Testis (tissue), 3 donors: ENCODE data around the gene ALPK3. TPM values are rescaled to one million over a fixed set of nuclear protein-coding genes. Genes with fewer than 3 reads are reported as not detected.

Source experiments
- DNase-seq: peaks from one replicate; pipeline ENCODE4 v3.0.0-alpha.2; 2019
- H3K27ac ChIP-seq, 2 donors: fragments of 200-600 bp; sonication (generic); one replicate each; pipeline ENCODE4 v1.5.1; 2019
- H3K27me3 ChIP-seq: fragments of 200-600 bp; sonication (generic); one replicate; pipeline ENCODE4 v1.5.1; 2019
- H3K36me3 ChIP-seq: fragments of 200-600 bp; sonication (generic); one replicate; pipeline ENCODE4 v1.5.1; 2017; ENCODE audit warnings: low read depth; ENCODE audit errors: missing control alignments
- H3K4me1 ChIP-seq: fragments of 200-600 bp; sonication (generic); one replicate; pipeline ENCODE4 v1.5.1; 2019
- H3K4me3 ChIP-seq, 2 donors: fragments of 200-600 bp; sonication (generic); one replicate each; pipeline ENCODE4 v1.5.1; 2017 to 2019
- H3K9me3 ChIP-seq: fragments of 200-600 bp; sonication (generic); one replicate; pipeline ENCODE4 v1.5.1; 2017
- CTCF ChIP-seq, 3 experiments: fragments of 450-650 bp in 2 of 3; fragments of 200-600 bp in 1 of 3; sonication (generic) in 1 of 3; IDR thresholded peaks; one replicate each; pipeline ENCODE4 v1.5.1; 2016 to 2019; ENCODE audit warnings: antibody characterized with exemption in 3 of 3, mild to moderate bottlenecking in 2 of 3, moderate library complexity in 1 of 3
- POLR2A ChIP-seq: fragments of 450-650 bp; IDR thresholded peaks from one replicate; pipeline ENCODE4 v1.6.1; 2017; ENCODE audit warnings: antibody characterized with exemption, mild to moderate bottlenecking, moderate library complexity
- WGBS, 2 donors: methylation state at CpG; one replicate each; pipeline ENCODE4 v1.1.5; 2018; 5-methylcytosine and 5-hydroxymethylcytosine counted together
- intact Hi-C: fragments of 100-400 bp; cut with DNase I; formaldehyde crosslinking; loops from one replicate; pipeline ENCODE4 v1.15.1; 2023; ENCODE audit warnings: low total_unique reads
- polyA plus RNA-seq: library from polyadenylated mRNA; stranded (reverse); fragments of 350-450 nt; fragmentation: Illumina TruSeq; extraction: RNeasy Lipid Tissue Mini Kit (QIAGEN cat#74804); gene quantifications from one replicate; pipeline ENCODE4 v1.2.3, GENCODE V29; 2014; ENCODE audit warnings: low read depth, low replicate concordance; ENCODE audit not compliant: insufficient read depth
- total RNA-seq, 2 donors: library from RNA; depleted of rRNA; stranded (reverse); fragments of >200 nt; gene quantifications; one replicate each; pipeline ENCODE4 v1.2.3, GENCODE V29; 2016

ALPK3 gene
- total and polyA plus RNA-seq, 3 donors from 2014 or later = 3.0 to 5.0 (median 4.1) TPM

GRCh38 chr15:84859144-84859543 is 42.0 kb downstream of the ALPK3 start:
- intact Hi-C loops = no loop called here
- no peaks in the 10 kb centered on the region for H3K27me3 ChIP-seq
- no peaks in the 10 kb centered on the region for H3K4me1 ChIP-seq
- no peak for DNase-seq
- TF ChIP-seq POLR2A = no peak
- TF ChIP-seq CTCF (IDR thresholded peaks at IDR 0.05) = no peak
- no peaks in the 10 kb centered on the region for H3K9me3 ChIP-seq
- 93 to 98% methylated on average over 8 of the region's 8 CpGs for WGBS, 2 donors
- H3K36me3 ChIP-seq = no peaks in the 10 kb centered on the region
- no peak overlapping the region for H3K4me3 ChIP-seq
- no peak overlapping the region for H3K27ac ChIP-seq

GRCh38 chr15:84859651-84860050 is 42.5 kb downstream of the ALPK3 start:
- no peaks in the 10 kb centered on the region for H3K36me3 ChIP-seq
- intact Hi-C loops = no loop called here
- no peaks in the 10 kb centered on the region for H3K27me3 ChIP-seq
- DNase-seq = no peak
- no peak overlapping the region for H3K27ac ChIP-seq
- no peaks in the 10 kb centered on the region for H3K9me3 ChIP-seq
- H3K4me1 ChIP-seq = no peaks in the 10 kb centered on the region
- H3K4me3 ChIP-seq = no peak overlapping the region
- TF ChIP-seq CTCF (IDR thresholded peaks at IDR 0.05) (no peak), POLR2A (no peak)
- WGBS, 2 donors = 88 to 96% methylated on average over 6 to 15 of the region's 15 CpGs

GRCh38 chr15:84861781-84862180 is 44.6 kb downstream of the ALPK3 start:
- Histone ChIP-seq H3K27ac (no peak overlapping the region), H3K4me1 (no peaks in the 10 kb centered on the region), H3K36me3 (no peaks in the 10 kb centered on the region), H3K27me3 (no peaks in the 10 kb centered on the region), H3K9me3 (no peaks in the 10 kb centered on the region), H3K4me3 (no peak overlapping the region)
- intact Hi-C loops = no loop called here
- 81 to 83% methylated on average over 3 of the region's 3 CpGs for WGBS, 2 donors
- TF ChIP-seq CTCF (IDR thresholded peaks at IDR 0.05) (no peak), POLR2A (no peak)
- no peak for DNase-seq

DNA sequence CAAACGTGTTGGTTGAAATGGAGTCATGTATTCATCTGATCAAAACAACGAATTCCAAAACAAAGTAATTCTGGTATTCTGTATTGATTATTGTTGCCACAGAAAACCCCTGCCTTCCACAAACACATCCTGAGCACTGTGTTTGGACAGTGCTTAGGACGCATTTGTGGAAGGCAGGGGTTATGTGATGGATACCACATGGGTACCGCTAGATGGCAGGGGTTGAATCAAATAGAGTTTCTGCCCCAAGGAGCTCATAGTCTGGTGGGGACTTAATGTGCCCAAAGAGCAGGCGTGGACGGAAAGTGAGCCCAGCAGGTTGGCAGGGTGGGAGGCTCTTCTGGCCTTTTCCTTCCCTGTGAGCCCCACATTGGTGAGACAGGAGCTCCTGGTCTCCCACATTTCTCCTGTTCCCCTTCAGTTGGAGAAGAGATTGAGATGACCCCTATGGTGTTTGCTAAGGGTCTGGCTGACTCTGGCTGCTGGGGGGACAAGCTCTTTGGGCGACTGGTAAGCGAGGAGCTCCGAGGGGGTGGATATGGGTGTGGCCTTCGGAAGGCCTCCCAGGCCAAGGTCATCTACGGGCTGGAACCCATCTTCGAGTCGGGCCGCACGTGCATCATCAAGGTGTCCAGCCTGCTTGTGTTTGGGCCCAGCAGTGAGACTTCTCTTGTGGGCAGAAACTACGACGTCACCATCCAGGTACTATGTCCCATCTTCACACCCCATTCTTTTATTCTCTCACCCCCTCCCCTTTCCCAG is 45.2 kb downstream of the ALPK3 start:
- intact Hi-C loops = no loop called here
- WGBS, 2 donors = 95% methylated on average over 17 of the region's 17 CpGs
- TF ChIP-seq POLR2A (no peak), CTCF (IDR thresholded peaks at IDR 0.05) (no peak)

More for the DNA sequence above, 45.2 kb downstream of the ALPK3 start:
- Histone ChIP-seq H3K4me3 (no peak overlapping the region), H3K27me3 (no peaks in the 10 kb centered on the region), H3K9me3 (no peaks in the 10 kb centered on the region), H3K27ac (no peak overlapping the region), H3K4me1 (no peaks in the 10 kb centered on the region), H3K36me3 (no peaks in the 10 kb centered on the region)
- DNase-seq = no peak
